Measurements from ENCODE around the gene FASTK.
"Not testable (repeated sequence)": the region's sequence is repeated elsewhere in the genome, so short reads cannot be mapped to it uniquely, and the experiment has no call there.

FASTK gene

GRCh38 chr7:151027728-151028130 lies 52.9 kb downstream of the FASTK start:
- not testable (repeated sequence) for DNase-seq (ENCODE audit: low read depth)

GRCh38 chr7:151026771-151027727 lies 53.6 kb downstream of the FASTK start:
- not testable (repeated sequence) for DNase-seq (ENCODE audit: low read depth)

All from T follicular helper cell (primary cell).